Stimulated activated naive CD8-positive, alpha-beta T cell treated with anti-CD3 and anti-CD28 coated beads, Interleukin-15, amount 100 ng/mL, for 72 hours (primary cell): ENCODE results near the gene LACRT.

ENCODE experiments used
- ATAC-seq: fragments of 150-1000 bp; cut with Tn5 transposase; 2 replicates; pipeline ENCODE4 v1.10.0; 2021; ENCODE audit warnings: mild to moderate bottlenecking, moderate library complexity
- DNase-seq, 2 donors: peaks; one replicate each; pipeline ENCODE4 v3.0.0; 2021 to 2022
- H3K27ac Mint-ChIP-seq, 2 donors: one replicate each; pipeline ENCODE4 v1.8.0; 2022; ENCODE audit warnings: mild to moderate bottlenecking in 2 of 2, mixed read lengths in 2 of 2, moderate library complexity in 2 of 2
- H3K27me3 Mint-ChIP-seq: one replicate; pipeline ENCODE4 v1.8.0; 2022; ENCODE audit warnings: mixed read lengths
- H3K4me1 Mint-ChIP-seq: one replicate; pipeline ENCODE4 v1.8.0; 2022; ENCODE audit warnings: mild to moderate bottlenecking, mixed read lengths
- H3K4me3 Mint-ChIP-seq, 2 donors: one replicate each; pipeline ENCODE4 v1.8.0; 2022; ENCODE audit warnings: mild to moderate bottlenecking in 2 of 2, mixed read lengths in 2 of 2, moderate library complexity in 1 of 2
- H3K9me3 Mint-ChIP-seq, 2 donors: one replicate each; pipeline ENCODE4 v1.8.0; 2022; ENCODE audit warnings: mixed read lengths in 2 of 2

LACRT gene

DNA sequence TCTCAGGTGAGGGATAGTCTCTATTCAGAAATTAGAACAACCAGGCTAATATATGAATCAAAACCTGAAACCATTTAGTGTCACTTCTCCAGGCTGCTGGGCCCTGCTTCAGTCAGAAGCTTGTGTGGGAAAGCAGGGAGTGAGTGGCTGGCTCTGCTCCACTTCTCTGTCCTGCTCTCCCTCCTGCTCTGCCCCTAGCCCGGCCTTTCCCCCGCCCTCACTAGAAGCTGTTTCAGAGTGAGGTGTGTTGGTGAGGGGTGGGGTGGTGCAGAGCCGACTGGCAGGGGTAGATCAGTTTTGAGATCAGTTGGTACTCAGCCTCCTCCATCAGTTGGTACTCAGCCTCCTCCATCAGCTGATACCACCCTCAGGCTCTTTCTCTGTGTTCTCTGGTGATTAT is 39.2 kb downstream of the LACRT start:
- DNase-seq, result no peak
- Mint-ChIP-seq H3K27me3 (peaks cover 55% of the 10 kb centered on the region), H3K27ac (no peak overlapping the region), H3K9me3 (no peaks in the 10 kb centered on the region), H3K4me3 (no peak overlapping the region), H3K4me1 (no peaks in the 10 kb centered on the region)
- peak; percentile 27 for ATAC-seq

DNA sequence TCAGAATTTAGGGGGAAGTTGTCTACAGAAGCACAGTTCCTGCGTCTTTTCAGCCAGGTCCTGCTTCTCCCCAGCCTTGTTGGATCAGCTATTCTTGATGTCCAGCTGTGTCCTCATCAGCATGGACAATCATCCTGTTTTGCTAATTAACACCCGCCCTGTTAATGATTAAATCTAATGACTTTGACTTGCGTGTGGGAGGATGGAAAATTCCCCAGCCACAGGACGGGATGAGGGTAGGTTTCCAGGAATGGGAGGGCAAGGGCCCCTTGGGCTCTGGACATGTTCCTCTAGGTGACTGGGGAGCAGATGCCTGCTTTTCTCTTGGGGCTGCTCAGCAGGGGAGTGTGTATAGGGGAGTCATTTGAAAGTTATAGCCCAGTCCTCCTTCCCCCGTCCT is 41.0 kb downstream of the LACRT start:
- ATAC-seq, result no peak
- H3K27me3 Mint-ChIP-seq, result peaks cover 63% of the 10 kb centered on the region

DNA sequence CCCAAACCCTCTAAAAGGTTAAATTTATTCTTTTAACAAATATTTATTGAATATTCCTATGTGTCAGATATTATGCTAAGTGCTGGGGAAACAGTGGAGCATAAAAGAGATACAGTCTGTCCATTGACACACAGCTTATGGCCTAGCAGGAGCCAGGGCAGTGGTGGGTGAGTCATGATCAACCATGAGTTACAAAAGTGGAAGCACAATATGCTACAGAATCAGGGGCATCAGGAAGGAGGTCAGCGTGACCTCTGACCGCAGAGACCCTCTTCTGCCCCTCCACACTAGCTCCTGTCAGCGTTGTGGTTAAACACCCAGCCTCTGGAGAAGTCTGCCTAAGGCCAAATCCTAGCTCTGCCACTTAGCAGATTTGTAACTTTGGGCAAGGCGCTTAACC is 41.6 kb downstream of the LACRT start:
- no peak for ATAC-seq
- H3K27me3 Mint-ChIP-seq, result peaks cover 65% of the 10 kb centered on the region
- no peaks in the 10 kb centered on the region for H3K9me3 Mint-ChIP-seq
- H3K27ac Mint-ChIP-seq, result no peak overlapping the region
- H3K4me3 Mint-ChIP-seq, result no peak overlapping the region
- H3K4me1 Mint-ChIP-seq, result peaks cover 11% of the 10 kb centered on the region
- no peak for DNase-seq

More for the DNA sequence above, 41.0 kb downstream of the LACRT start:
- DNase-seq, result no peak
- H3K27ac Mint-ChIP-seq, result no peak overlapping the region
- peaks cover 8% of the 10 kb centered on the region for H3K4me1 Mint-ChIP-seq
- no peak overlapping the region for H3K4me3 Mint-ChIP-seq
- no peaks in the 10 kb centered on the region for H3K9me3 Mint-ChIP-seq

DNA sequence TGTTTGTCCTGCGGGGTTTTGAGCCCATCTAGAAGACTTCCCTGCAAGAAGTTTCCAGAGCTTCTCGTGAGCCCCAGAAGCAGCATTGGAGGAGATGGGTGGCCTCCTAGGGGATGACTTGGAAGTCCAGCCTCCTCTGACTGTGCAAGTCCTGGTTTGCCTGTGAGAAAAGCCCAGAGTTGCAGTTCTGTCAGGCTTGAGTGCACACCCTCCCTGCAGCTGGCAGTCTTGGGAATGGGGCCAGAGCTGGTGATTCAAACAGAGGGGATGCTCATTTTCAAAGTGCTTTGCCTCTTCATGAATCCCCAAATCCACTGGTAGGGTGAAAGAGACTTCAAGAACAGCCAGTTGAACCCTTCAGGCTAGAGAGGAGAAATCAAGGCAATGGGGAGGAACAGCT is 42.4 kb downstream of the LACRT start:
- no peak overlapping the region for H3K4me3 Mint-ChIP-seq
- peaks cover 11% of the 10 kb centered on the region for H3K4me1 Mint-ChIP-seq
- peaks cover 70% of the 10 kb centered on the region for H3K27me3 Mint-ChIP-seq
- no peak for ATAC-seq
- H3K9me3 Mint-ChIP-seq, result no peaks in the 10 kb centered on the region
- no peak for DNase-seq
- no peak overlapping the region for H3K27ac Mint-ChIP-seq

DNA sequence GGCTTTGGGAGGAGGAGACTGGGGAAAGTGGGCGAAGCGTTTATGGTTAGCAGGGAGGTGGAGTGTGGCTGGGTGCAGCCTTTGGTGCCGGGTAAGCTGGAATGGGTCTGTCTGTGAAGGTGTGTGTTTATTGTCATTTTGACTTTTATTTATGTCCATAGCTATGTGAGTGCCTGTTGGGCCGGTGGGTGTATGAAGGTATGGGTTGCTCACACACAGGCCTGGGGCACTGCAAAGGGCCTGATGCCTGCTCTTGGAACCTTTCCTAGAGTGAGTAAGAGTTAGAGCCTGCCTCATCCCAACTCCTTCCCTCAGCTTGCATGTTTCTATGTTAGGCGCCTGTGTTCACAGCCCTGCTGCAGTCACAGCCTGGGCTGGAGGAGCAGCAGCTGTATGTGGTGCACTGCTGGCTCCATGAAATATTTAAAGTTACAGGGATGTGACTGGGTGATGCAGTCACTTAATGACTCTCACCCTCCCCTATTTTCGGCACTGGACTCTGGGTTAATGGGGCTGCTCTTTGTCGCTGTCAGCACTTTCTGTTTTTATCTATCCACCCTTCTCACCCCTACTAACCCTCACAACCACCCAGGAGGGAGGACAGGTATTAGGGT is 43.6 kb downstream of the LACRT start:
- DNase-seq (no peak), ATAC-seq (peak; percentile 19)
- H3K4me3 Mint-ChIP-seq, result no peak overlapping the region
- peaks cover 72% of the 10 kb centered on the region for H3K27me3 Mint-ChIP-seq
- no peak overlapping the region for H3K27ac Mint-ChIP-seq
- peaks cover 11% of the 10 kb centered on the region for H3K4me1 Mint-ChIP-seq
- no peaks in the 10 kb centered on the region for H3K9me3 Mint-ChIP-seq

DNA sequence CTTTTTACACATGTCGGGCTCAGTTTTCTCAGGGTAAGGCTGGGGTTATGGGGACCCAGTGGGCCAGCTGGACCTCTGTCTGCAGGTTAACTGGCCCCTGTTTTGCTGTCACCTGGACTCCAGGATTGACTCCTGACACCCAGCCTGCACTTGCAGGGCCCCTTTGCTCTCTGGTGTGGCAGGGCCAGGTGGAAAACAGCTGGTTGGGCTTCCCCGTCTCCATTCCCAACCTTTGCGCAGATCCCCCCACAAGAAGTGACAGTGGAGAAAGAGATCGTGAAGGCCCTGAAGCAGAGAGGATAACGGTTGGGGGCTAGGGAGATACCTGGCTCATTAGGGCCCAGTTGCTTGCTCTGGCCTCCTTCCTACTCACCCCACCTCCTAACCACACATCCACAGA is 44.7 kb downstream of the LACRT start:
- Mint-ChIP-seq H3K4me1 (peaks cover 11% of the 10 kb centered on the region), H3K9me3 (no peaks in the 10 kb centered on the region), H3K27ac (no peak overlapping the region), H3K4me3 (no peak overlapping the region), H3K27me3 (peaks cover 82% of the 10 kb centered on the region)
- DNase-seq (no peak), ATAC-seq (no peak)

DNA sequence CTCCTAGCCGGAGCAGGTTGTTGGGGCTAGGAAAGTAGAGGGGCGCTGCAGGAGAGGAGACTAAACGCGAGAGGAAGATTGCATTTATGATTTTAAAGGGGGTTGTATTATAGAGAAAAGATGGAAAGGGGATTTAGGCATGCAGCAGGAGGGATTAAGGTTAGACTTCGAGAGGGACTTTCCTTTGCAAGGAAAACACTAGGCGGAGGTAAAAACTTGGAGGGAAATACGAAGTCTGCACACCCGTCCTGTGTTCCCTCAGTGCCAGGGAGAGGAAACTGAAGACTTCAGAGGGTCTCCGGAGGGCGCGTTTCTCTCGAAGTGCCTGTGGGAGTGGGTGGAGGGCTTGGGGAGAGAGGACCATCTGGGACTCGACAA is 45.8 kb downstream of the LACRT start:
- peaks cover 88% of the 10 kb centered on the region for H3K27me3 Mint-ChIP-seq
- H3K9me3 Mint-ChIP-seq, result no peaks in the 10 kb centered on the region
- no peak overlapping the region for H3K27ac Mint-ChIP-seq
- ATAC-seq, result no peak
- H3K4me1 Mint-ChIP-seq, result peaks cover 11% of the 10 kb centered on the region
- no peak for DNase-seq
- peak overlapping the region; percentile 51 to 58 for H3K4me3 Mint-ChIP-seq

DNA sequence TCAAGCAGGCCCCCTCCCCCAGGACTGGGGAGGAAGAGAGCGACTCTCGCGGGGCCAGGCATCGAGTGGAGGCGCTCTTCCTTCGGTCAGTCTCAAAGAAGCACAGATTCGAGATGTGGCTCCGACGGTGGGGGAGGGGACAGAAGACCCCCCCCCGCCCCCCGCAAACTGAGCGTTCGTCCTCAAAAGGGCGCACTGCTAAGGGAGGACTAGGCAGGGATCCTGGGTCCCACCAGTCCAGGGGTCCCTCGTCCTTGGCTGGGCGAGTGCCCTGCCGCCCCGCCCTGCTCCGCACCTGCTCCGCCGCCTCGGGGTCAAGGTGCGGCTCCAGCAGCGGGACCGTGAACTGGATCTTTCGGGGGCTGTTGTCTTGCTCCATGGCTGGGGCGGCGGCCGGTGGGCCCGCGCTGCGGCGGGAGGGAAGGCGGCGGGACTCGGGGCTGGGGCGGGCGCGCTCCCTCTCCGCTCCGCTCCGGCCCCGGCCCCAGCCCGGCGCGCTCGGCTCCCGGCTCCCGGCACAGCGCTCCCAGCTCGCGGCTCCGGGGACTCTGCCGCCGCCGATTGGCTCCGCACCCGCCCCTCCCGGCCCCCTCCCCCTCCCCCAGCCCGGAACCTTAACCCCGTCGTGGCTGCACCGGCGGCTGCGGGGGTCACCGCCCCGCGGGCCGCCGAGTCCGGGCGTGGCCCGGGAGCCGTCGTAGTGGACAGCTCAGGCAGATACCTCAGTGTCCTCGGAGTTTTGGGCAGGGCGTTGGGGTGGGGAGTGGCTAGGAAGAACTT is 46.4 kb downstream of the LACRT start, which contains the start of gene PPP1R1A:
Gene PPP1R1A (minus strand): TSS at position 550 of the 780 bp plus-strand sequence. CDS start 171 bp downstream, at position 379.
- no peaks in the 10 kb centered on the region for H3K9me3 Mint-ChIP-seq
- H3K4me1 Mint-ChIP-seq, result peaks cover 11% of the 10 kb centered on the region
- H3K4me3 Mint-ChIP-seq, result peak within 1 kb of the TSS; percentile 51 to 58
- no peak within 1 kb of the TSS for H3K27ac Mint-ChIP-seq
- DNase-seq (no peak), ATAC-seq (peak; percentile 18)
- H3K27me3 Mint-ChIP-seq, result peaks cover 88% of the 10 kb centered on the region

DNA sequence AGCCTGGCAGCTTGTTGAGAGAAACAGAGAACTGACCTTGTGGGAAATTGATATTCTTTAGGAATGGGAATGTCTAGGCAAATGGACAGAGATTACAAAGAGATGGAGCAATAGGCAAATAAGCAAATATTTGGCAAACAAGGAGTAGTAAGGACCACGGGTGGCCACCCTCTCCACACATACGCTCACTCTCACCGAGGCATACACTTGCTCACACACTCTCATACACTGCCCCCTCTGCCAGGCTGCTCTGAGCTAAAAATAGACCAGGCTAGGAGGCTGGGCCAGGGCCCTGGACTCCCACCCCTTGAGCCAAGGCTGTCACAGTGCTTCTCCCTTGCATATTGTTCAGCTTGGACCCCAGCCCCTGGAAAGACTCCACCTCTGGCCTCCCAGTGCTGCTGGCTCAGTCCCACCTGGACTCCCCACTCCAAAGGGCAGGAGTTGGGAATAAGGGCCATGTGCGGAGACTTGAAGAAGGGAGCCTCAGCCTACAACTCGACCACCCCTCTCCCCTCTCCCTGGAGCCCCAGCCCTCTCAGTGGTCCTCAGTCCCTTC is 47.3 kb downstream of the LACRT start:
- H3K4me3 Mint-ChIP-seq, result no peak overlapping the region
- no peaks in the 10 kb centered on the region for H3K9me3 Mint-ChIP-seq
- DNase-seq (no peak), ATAC-seq (no peak)
- peaks cover 85% of the 10 kb centered on the region for H3K27me3 Mint-ChIP-seq
- H3K27ac Mint-ChIP-seq, result no peak overlapping the region
- peaks cover 11% of the 10 kb centered on the region for H3K4me1 Mint-ChIP-seq

DNA sequence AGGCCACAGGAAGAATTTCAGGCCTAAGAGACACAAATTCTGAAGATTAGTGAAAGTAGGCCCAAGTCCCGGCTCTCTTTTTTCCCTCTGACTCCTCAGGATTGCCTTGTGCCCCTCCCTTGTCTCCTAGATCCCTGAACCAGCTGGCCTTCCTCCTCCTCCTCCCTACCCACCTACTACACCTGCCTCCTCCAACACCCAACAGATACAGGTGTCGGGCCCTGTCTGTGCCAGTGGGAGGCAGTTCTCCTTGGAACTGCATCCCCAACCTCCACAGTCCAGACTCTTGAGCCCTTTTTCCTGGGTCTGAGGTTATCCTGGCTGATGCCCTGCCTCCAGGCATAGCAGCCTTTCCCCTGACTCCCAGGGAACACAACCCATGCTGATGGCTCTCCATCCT is 48.1 kb downstream of the LACRT start:
- no peak overlapping the region for H3K4me3 Mint-ChIP-seq
- ATAC-seq (no peak), DNase-seq (no peak)
- peaks cover 11% of the 10 kb centered on the region for H3K4me1 Mint-ChIP-seq
- no peak overlapping the region for H3K27ac Mint-ChIP-seq
- peaks cover 78% of the 10 kb centered on the region for H3K27me3 Mint-ChIP-seq
- H3K9me3 Mint-ChIP-seq, result no peaks in the 10 kb centered on the region

DNA sequence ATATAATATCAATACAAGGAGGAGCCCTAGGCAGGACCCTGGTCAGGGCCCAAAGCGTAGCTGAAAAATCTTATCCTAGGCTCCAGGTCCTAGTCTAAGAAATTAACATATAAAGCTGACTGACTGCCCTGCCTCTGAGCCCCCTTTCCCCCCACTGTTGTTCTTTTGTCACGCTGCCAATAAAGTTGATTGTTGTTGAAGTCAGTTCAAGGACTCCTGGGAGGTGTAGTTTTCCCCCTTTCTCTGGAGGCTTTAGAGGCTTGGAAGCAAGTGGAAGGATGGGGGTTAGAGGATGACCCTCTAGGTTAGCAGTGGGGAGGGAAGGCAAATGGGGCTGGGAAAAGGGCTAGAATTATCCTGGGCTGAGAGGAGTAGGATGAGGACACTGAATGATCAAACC is 49.5 kb downstream of the LACRT start:
- H3K27me3 Mint-ChIP-seq, result peaks cover 64% of the 10 kb centered on the region
- no peak for DNase-seq
- peaks cover 11% of the 10 kb centered on the region for H3K4me1 Mint-ChIP-seq
- H3K9me3 Mint-ChIP-seq, result no peaks in the 10 kb centered on the region
- no peak overlapping the region for H3K4me3 Mint-ChIP-seq
- no peak overlapping the region for H3K27ac Mint-ChIP-seq
- ATAC-seq, result no peak

DNA sequence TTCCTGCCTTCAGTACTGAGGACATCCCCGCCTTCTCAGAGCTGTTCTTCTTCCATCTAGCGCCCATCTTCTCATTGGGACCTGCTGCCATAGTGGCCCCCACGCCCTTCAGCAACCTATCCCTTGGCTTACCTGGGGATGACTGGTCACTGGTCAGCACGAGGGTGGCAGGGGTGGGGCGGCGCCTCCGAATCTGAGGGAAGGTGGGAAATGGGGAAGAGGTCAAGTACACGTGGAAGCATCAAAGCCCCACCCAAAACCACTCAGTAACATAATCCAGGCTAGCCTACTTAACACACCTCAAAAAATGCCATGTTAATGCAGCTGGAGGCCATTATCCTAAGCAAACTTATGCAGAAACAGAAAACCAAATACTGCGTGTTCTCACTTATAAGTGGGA is 50.6 kb downstream of the LACRT start:
- no peak for DNase-seq
- no peak overlapping the region for H3K27ac Mint-ChIP-seq
- H3K4me3 Mint-ChIP-seq, result no peak overlapping the region
- no peak for ATAC-seq
- peaks cover 15% of the 10 kb centered on the region for H3K4me1 Mint-ChIP-seq
- peaks cover 53% of the 10 kb centered on the region for H3K27me3 Mint-ChIP-seq
- H3K9me3 Mint-ChIP-seq, result no peaks in the 10 kb centered on the region

DNA sequence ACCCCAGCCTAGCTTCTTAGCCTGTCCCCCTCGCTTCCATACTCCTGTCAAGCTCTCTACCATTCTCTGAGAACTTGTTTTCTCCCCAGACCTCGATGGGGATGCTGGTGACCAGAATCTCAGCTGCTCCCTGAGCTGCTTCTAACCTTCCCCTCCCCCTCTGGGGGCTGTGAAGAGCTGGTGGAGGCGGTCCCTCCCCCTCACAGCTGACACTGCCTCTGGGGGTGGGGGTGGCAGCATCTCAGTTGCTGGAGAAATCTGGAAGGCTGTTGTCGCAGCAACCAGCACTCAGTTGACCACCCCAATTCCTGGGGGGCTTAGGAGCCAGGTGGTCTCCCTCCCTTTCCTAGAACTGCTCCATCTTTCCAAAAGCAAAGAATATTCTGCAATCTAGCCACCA is 51.0 kb downstream of the LACRT start:
- no peak for ATAC-seq
- no peak overlapping the region for H3K4me3 Mint-ChIP-seq
- H3K27me3 Mint-ChIP-seq, result peaks cover 49% of the 10 kb centered on the region

DNA sequence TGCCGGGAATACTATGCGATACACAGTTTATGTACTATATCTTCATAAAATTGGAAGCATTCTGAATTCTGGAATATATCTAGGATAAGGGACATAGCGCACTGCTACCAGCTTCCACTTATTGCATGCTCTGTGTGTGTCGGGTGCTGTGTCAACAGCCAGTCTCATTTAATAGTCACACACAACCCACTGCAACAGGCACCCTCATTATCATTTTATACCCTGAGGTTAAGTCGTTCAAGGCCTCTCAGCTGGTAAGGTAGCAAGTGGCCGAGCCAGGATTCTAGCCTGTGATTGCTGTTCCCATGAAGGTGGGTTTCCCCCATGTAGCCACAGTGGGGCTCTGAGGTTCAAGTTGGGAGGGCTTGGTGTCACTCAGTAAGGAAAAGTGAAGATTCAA is 53.3 kb downstream of the LACRT start:
- ATAC-seq, result no peak

More for the DNA sequence above, 51.0 kb downstream of the LACRT start:
- peaks cover 11% of the 10 kb centered on the region for H3K4me1 Mint-ChIP-seq
- H3K9me3 Mint-ChIP-seq, result no peaks in the 10 kb centered on the region
- H3K27ac Mint-ChIP-seq, result no peak overlapping the region
- DNase-seq, result no peak

More for the DNA sequence above, 53.3 kb downstream of the LACRT start:
- Mint-ChIP-seq H3K9me3 (no peaks in the 10 kb centered on the region), H3K27ac (no peak overlapping the region), H3K4me3 (no peak overlapping the region), H3K27me3 (peaks cover 26% of the 10 kb centered on the region), H3K4me1 (peaks cover 8% of the 10 kb centered on the region)
- no peak for DNase-seq
